Measurements from ENCODE around the gene NR3C1. TPM values are rescaled to one million over a fixed set of nuclear protein-coding genes. Genes with fewer than 3 reads are reported as not detected.

Gene NR3C1
- total RNA-seq, 1 experiment from 2014 or later = 16.0 TPM

GRCh38 chr5:143271431-143271830 is 132.1 kb downstream of the NR3C1 start:
- BruUV-seq (replicated peaks) = no TSS peak
- ATAC-seq = no peak
- H3K9me2 ChIP-seq (ENCODE audit: insufficient read depth) = no peaks in the 10 kb centered on the region
- no peak overlapping the region for H3K9ac ChIP-seq (ENCODE audit: low read length)
- no peak overlapping the region for H3K4me3 ChIP-seq (replicated peaks in 1 of 2; ENCODE audit: low read depth in 1 of 2, low read length in 2 of 2)
- peaks cover 0 to 3% of the 10 kb centered on the region in 2 experiments; a peak in 1 of 4 replicates for H3K4me1 ChIP-seq (ENCODE audit: control insufficient read depth in 1 of 2, insufficient read depth in 2 of 2, low read length in 2 of 2)
- H3K79me2 ChIP-seq (ENCODE audit: insufficient read depth, low read length) = no peaks in the 10 kb centered on the region
- H3K27me3 ChIP-seq (ENCODE audit: insufficient read depth, low read length) = no peaks in the 10 kb centered on the region
- no peaks in the 10 kb centered on the region for H4K20me1 ChIP-seq (ENCODE audit: insufficient read depth)
- RAD21 ChIA-PET (ENCODE audit: low non-redundant PET in 1 of 2, low total read pairs in 2 of 2, uncharacterized antibody in 2 of 2, unreplicated experiment in 2 of 2) = no interaction called here
- intact Hi-C loops (cut with micrococcal nuclease) = no loop called here
- no peak overlapping the region for H2AFZ ChIP-seq (ENCODE audit: low read depth, low read length, poor library complexity, severe bottlenecking)
- POLR2A ChIA-PET = no interaction called here
- CTCF ChIA-PET = no interaction called here
- TF ChIP-seq EGR1 (IDR thresholded peaks at IDR 0.05; ENCODE audit: low read depth) (no peak), MAX (IDR thresholded peaks at IDR 0.05) (no peak), EZH2 (IDR thresholded peaks at IDR 0.05) (no peak), SRF (IDR thresholded peaks at IDR 0.05; ENCODE audit: low read depth) (no peak), CEBPB (IDR thresholded peaks at IDR 0.05; ENCODE audit: low read depth) (no peak), YY1 (IDR thresholded peaks at IDR 0.05; ENCODE audit: extremely low read depth, insufficient replicate concordance, low read depth, low read length) (no peak), EZH2phosphoT487 (IDR thresholded peaks at IDR 0.05; ENCODE audit: borderline replicate concordance) (no peak), POLR2A (IDR thresholded peaks at IDR 0.05; ENCODE audit: borderline replicate concordance, extremely low read depth, insufficient read depth, insufficient read length) (no peak), SP1 (IDR thresholded peaks at IDR 0.05; ENCODE audit: low read depth) (no peak)
- no peak for DNase-seq (ENCODE audit: low read depth, low spot score)
- no peak overlapping the region for H3K27ac ChIP-seq (ENCODE audit: low read depth, low read length)
- H3K9me3 ChIP-seq (ENCODE audit: control insufficient read depth in 1 of 2, insufficient read depth in 1 of 2, low read depth in 1 of 2, low read length in 2 of 2) = no peaks in the 10 kb centered on the region; a peak in 1 of 4 replicates
- H3K36me3 ChIP-seq (ENCODE audit: control insufficient read depth in 1 of 2, insufficient read depth in 2 of 2, low read length in 2 of 2) = no peaks in the 10 kb centered on the region
- H3K4me2 ChIP-seq (ENCODE audit: low read length) = no peak overlapping the region

- BruUV-seq (replicated peaks) = no TSS peak
- no peaks in the 10 kb centered on the region for H3K9me2 ChIP-seq (ENCODE audit: insufficient read depth)
- H3K36me3 ChIP-seq (ENCODE audit: control insufficient read depth in 1 of 2, insufficient read depth in 2 of 2, low read length in 2 of 2) = no peaks in the 10 kb centered on the region
- no peak overlapping the region for H3K27ac ChIP-seq (ENCODE audit: low read depth, low read length)
- ATAC-seq (no peak), DNase-seq (ENCODE audit: low read depth, low spot score) (no peak)
- TF ChIP-seq EZH2 (IDR thresholded peaks at IDR 0.05) (no peak), ZNF274 (IDR thresholded peaks at IDR 0.05; ENCODE audit: low read depth, low read length) (no peak), JUND (IDR thresholded peaks at IDR 0.05) (no peak), SRF (IDR thresholded peaks at IDR 0.05; ENCODE audit: low read depth) (no peak), MAX (IDR thresholded peaks at IDR 0.05) (no peak), ELF1 (IDR thresholded peaks at IDR 0.05; ENCODE audit: borderline replicate concordance, low read depth) (no peak), POLR2A (IDR thresholded peaks at IDR 0.05; ENCODE audit: borderline replicate concordance, extremely low read depth, insufficient read depth, insufficient read length) (no peak), FOSL1 (IDR thresholded peaks at IDR 0.05; ENCODE audit: low read depth) (no peak)
- H3K27me3 ChIP-seq (ENCODE audit: insufficient read depth, low read length) = no peaks in the 10 kb centered on the region
- no peaks in the 10 kb centered on the region for H4K20me1 ChIP-seq (ENCODE audit: insufficient read depth)
- no peak overlapping the region for H3K4me3 ChIP-seq (replicated peaks in 1 of 2; ENCODE audit: low read depth in 1 of 2, low read length in 2 of 2)
- no peaks in the 10 kb centered on the region for H3K79me2 ChIP-seq (ENCODE audit: insufficient read depth, low read length)
- H3K4me2 ChIP-seq (ENCODE audit: low read length) = no peak overlapping the region
- ChIA-PET CTCF (no interaction called here), RAD21 (ENCODE audit: low non-redundant PET in 1 of 2, low total read pairs in 2 of 2, uncharacterized antibody in 2 of 2, unreplicated experiment in 2 of 2) (no interaction called here), POLR2A (no interaction called here)
- intact Hi-C loops (cut with micrococcal nuclease) = no loop called here
- H3K9me3 ChIP-seq (ENCODE audit: control insufficient read depth in 1 of 2, insufficient read depth in 1 of 2, low read depth in 1 of 2, low read length in 2 of 2) = no peaks in the 10 kb centered on the region; a peak in 1 of 4 replicates
- no peaks in the 10 kb centered on the region for H3K4me1 ChIP-seq (ENCODE audit: control insufficient read depth in 1 of 2, insufficient read depth in 2 of 2, low read length in 2 of 2)
- no peak overlapping the region for H3K9ac ChIP-seq (ENCODE audit: low read length)
- H2AFZ ChIP-seq (ENCODE audit: low read depth, low read length, poor library complexity, severe bottlenecking) = no peak overlapping the region
These were observed 135.1 kb downstream of the NR3C1 start for GRCh38 chr5:143268388-143268787.

Measured in HCT116 (cell line).